Thyroid gland (tissue), 4 donors: Measurements from ENCODE around the gene PTPN23. TPM values are rescaled to one million over a fixed set of nuclear protein-coding genes. Genes with fewer than 3 reads are reported as not detected.

Source experiments
- DNase-seq, 2 donors: peaks; one replicate each; pipeline ENCODE4 v3.0.0-alpha.2; 2019
- H3K27ac ChIP-seq, 3 donors: fragments of 200-600 bp; sonication (generic); 1 replicate in 2 of 3; 2 replicates in 1 of 3; pipeline ENCODE4 v1.5.1; 2016 to 2019; ENCODE audit warnings: mild to moderate bottlenecking in 1 of 3, moderate library complexity in 1 of 3
- H3K27me3 ChIP-seq: fragments of 200-600 bp; sonication (generic); one replicate; pipeline ENCODE4 v1.5.1; 2019
- H3K36me3 ChIP-seq, 2 donors: fragments of 200-600 bp; sonication (generic); one replicate each; pipeline ENCODE4 v1.5.1; 2016 to 2019
- H3K4me1 ChIP-seq, 2 donors: fragments of 200-600 bp; sonication (generic); one replicate each; pipeline ENCODE4 v1.5.1; 2017 to 2019
- H3K4me3 ChIP-seq, 3 donors: fragments of 200-600 bp; sonication (generic); replicated peaks in 1 of 3; 1 replicate in 2 of 3; 2 replicates in 1 of 3; pipeline ENCODE4 v1.5.1; 2016; ENCODE audit warnings: mild to moderate bottlenecking in 1 of 3
- H3K9me3 ChIP-seq: fragments of 200-600 bp; sonication (generic); one replicate; pipeline ENCODE4 v1.5.1; 2017
- POLR2A ChIP-seq, 2 donors: fragments of 450-650 bp; IDR thresholded peaks; one replicate each; pipeline ENCODE4 v1.6.1; 2017; ENCODE audit warnings: antibody characterized with exemption in 2 of 2, mild to moderate bottlenecking in 2 of 2, moderate library complexity in 1 of 2
- WGBS, 2 donors: methylation state at CpG; one replicate each; pipeline ENCODE4 v1.1.5; 2017; 5-methylcytosine and 5-hydroxymethylcytosine counted together
- intact Hi-C: fragments of 100-400 bp; cut with DNase I; formaldehyde crosslinking; loops from one replicate; pipeline ENCODE4 v1.15.1; 2023
- total RNA-seq, 4 donors: library from RNA; depleted of rRNA; stranded (reverse); fragments of >200 nt; gene quantifications; one replicate each; pipeline ENCODE4 v1.2.3, GENCODE V29; 2016
- TF ChIP-seq, protein P1 (sequence below), 6 experiments: fragments of 200-600 bp in 3 of 6; fragments of 450-650 bp in 3 of 6; sonication (generic) in 3 of 6; IDR thresholded peaks; one replicate each; pipeline ENCODE4 v1.5.1; 2016 to 2019; ENCODE audit warnings: antibody characterized with exemption in 6 of 6, mild to moderate bottlenecking in 2 of 6, inconsistent platforms in 1 of 6, moderate library complexity in 1 of 6

PTPN23 gene
- total RNA-seq, 4 donors from 2014 or later = 20.2 to 40.1 (median 32.1) TPM

DNA sequence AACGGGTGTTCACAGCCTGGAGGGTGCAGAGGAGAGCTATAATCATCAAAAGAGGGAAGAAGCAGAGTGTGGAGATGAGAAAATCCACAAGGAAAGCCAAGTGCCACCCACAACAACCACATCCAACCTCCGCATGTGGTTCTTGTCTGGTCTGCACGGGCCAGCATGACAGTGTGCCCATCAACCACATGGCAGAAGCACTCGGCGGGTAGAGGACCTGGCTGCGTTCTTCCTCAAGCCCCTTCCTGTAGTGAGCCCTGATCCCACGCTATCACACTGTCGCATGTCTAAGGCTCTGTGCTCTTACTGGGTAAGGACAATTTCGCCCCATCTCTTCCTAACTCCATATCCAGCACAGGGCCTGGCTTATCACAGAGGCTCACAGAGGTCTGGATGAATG lies 41.9 kb downstream of the PTPN23 start:
- no peaks in the 10 kb centered on the region for H3K27me3 ChIP-seq
- peaks cover 13% of the 10 kb centered on the region in 2 donors for H3K4me1 ChIP-seq
- peaks cover 17 to 25% of the 10 kb centered on the region in 2 donors for H3K36me3 ChIP-seq
- no peaks in the 10 kb centered on the region for H3K9me3 ChIP-seq
- intact Hi-C loops = loop anchor here (5.0 kb wide), 1 partner anchor 95 kb away; no protein-coding TSS in a partner anchor
- 89 to 96% methylated on average over 9 of the region's 9 CpGs for WGBS, 2 donors
- TF ChIP-seq POLR2A (IDR thresholded peaks at IDR 0.05) = no peak
- H3K27ac ChIP-seq = no peak overlapping the region
- no peak for DNase-seq
- H3K4me3 ChIP-seq = no peak overlapping the region

DNA sequence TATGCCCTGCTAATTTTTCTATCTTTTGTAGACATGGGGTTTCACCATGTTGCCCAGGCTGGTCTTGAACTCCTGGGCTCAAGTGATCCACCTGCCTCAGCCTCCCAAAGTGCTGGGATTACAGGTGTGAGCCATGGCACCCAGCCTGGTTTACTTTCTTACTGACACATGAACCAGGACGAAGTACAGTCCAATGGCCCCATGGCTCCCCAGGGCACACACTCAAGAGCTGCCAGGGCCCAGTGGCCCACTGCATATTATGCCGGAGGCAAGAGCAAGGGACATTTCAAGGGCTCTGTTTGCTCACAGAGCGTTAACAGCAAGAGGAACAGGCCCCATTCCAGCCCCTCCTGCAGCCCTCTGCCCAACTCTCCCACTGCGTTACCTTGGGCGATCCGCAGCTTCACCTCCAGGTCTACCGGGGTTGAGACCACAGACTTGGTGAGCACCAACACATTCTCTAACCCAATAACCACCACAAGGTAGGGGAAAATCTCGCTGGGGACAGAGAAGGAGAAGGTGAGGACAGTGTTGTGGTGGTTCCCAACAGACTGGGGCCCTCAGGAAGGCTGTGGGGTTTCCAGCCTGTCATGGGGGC lies 42.8 kb downstream of the PTPN23 start:
- H3K9me3 ChIP-seq = no peaks in the 10 kb centered on the region
- H3K4me1 ChIP-seq = peaks cover 13% of the 10 kb centered on the region in 2 donors
- H3K27me3 ChIP-seq = no peaks in the 10 kb centered on the region
- intact Hi-C loops = loop anchor here (5.0 kb wide), 1 partner anchor 94 kb away; no protein-coding TSS in a partner anchor
- no peak overlapping the region for H3K27ac ChIP-seq
- TF ChIP-seq, protein P1, sequence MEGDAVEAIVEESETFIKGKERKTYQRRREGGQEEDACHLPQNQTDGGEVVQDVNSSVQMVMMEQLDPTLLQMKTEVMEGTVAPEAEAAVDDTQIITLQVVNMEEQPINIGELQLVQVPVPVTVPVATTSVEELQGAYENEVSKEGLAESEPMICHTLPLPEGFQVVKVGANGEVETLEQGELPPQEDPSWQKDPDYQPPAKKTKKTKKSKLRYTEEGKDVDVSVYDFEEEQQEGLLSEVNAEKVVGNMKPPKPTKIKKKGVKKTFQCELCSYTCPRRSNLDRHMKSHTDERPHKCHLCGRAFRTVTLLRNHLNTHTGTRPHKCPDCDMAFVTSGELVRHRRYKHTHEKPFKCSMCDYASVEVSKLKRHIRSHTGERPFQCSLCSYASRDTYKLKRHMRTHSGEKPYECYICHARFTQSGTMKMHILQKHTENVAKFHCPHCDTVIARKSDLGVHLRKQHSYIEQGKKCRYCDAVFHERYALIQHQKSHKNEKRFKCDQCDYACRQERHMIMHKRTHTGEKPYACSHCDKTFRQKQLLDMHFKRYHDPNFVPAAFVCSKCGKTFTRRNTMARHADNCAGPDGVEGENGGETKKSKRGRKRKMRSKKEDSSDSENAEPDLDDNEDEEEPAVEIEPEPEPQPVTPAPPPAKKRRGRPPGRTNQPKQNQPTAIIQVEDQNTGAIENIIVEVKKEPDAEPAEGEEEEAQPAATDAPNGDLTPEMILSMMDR (IDR thresholded peaks at IDR 0.05) = no peak
- no peak for TF ChIP-seq POLR2A (IDR thresholded peaks at IDR 0.05)
- H3K4me3 ChIP-seq = no peak overlapping the region
- 93% methylated on average over 6 to 8 of the region's 8 CpGs for WGBS, 2 donors
- peaks cover 17 to 23% of the 10 kb centered on the region in 2 donors for H3K36me3 ChIP-seq
- DNase-seq = no peak

DNA sequence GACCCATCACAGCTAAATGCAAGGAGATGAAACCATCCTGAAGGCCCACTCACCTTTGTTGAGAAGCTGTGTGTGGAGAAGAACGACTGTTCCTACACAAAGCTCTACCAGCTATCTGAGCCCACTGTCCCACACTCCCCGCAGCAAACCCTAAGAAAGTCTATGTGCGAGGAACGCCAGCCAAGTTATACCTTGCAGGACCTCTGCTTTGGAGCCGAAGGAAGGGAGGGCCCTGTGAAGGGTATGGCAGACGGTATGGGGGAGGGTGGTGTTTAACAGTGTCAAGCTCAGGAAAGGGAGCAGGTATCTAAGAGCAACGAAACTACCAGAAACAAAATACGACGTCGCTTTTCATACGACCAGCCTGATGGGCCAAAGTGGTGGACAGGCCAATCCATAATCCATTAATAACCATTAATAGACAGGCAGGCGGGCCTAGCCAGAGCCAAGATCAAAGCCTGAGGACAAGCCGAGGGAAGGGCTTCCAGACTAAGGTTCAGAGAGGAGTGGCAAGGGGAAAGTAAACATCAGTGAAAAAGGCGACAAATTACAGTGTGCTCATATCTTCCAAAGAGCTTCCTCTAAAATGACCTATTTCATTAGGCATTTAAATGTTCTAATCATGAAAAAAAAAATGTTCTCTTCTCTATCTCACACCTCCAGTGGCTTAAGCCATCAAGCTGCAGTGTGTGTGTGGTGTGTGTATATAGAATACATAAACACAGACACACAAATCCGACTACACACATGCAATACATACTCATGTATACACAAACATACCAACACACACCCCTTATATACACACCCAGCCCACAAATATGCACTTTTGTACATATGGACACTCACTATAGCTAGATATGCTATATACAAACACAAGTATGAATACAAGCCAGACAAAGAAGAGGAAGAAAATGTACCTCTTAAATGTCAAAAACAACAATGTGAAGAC lies 43.9 kb downstream of the PTPN23 start:
- TF ChIP-seq POLR2A (IDR thresholded peaks at IDR 0.05) = no peak
- TF ChIP-seq, protein P1 (IDR thresholded peaks at IDR 0.05) = no peak
- no peaks in the 10 kb centered on the region for H3K9me3 ChIP-seq
- peaks cover 13% of the 10 kb centered on the region in 2 donors for H3K4me1 ChIP-seq
- H3K36me3 ChIP-seq = peaks cover 12% of the 10 kb centered on the region in 2 donors
- H3K4me3 ChIP-seq = no peak overlapping the region
- intact Hi-C loops = loop anchor here (5.0 kb wide), 1 partner anchor 93 kb away; no protein-coding TSS in a partner anchor
- DNase-seq = no peak
- H3K27ac ChIP-seq = no peak overlapping the region
- 93 to 95% methylated on average over 15 of the region's 15 CpGs for WGBS, 2 donors
- H3K27me3 ChIP-seq = no peaks in the 10 kb centered on the region

GRCh38 chr3:47425383-47425778 lies 44.6 kb downstream of the PTPN23 start:
- TF ChIP-seq, protein P1 (IDR thresholded peaks at IDR 0.05) = no peak
- TF ChIP-seq POLR2A (IDR thresholded peaks at IDR 0.05) = no peak
- intact Hi-C loops = no loop called here
- no peak overlapping the region for H3K4me3 ChIP-seq
- no peak overlapping the region for H3K27ac ChIP-seq
- H3K27me3 ChIP-seq = no peaks in the 10 kb centered on the region
- 90 to 94% methylated on average over 6 to 8 of the region's 11 CpGs for WGBS, 2 donors
- peaks cover 9 to 12% of the 10 kb centered on the region in 2 donors for H3K36me3 ChIP-seq
- H3K4me1 ChIP-seq = peaks cover 13% of the 10 kb centered on the region in 2 donors
- H3K9me3 ChIP-seq = no peaks in the 10 kb centered on the region
- DNase-seq = no peak

GRCh38 chr3:47425959-47426358 lies 45.1 kb downstream of the PTPN23 start:
- H3K36me3 ChIP-seq = peaks cover 9 to 12% of the 10 kb centered on the region in 2 donors
- no peak overlapping the region for H3K4me3 ChIP-seq
- no peak for DNase-seq
- WGBS, 2 donors = 90 to 95% methylated on average over 7 to 9 of the region's 9 CpGs
- no peaks in the 10 kb centered on the region for H3K27me3 ChIP-seq
- intact Hi-C loops = no loop called here
- H3K4me1 ChIP-seq = peaks cover 13% of the 10 kb centered on the region in 2 donors
- H3K9me3 ChIP-seq = no peaks in the 10 kb centered on the region
- TF ChIP-seq, protein P1 (IDR thresholded peaks at IDR 0.05) = no peak
- no peak for TF ChIP-seq POLR2A (IDR thresholded peaks at IDR 0.05)
- no peak overlapping the region for H3K27ac ChIP-seq
